GM13977 (cell line): ENCODE measurements around the gene BSCL2.
"Not testable (repeated sequence)": the region's sequence is repeated elsewhere in the genome, so short reads cannot be mapped to it uniquely, and the experiment has no call there.

Experiments
- DNase-seq: peaks from one replicate; pipeline ENCODE4 v3.0.0; 2012; ENCODE audit warnings: low spot score
- CTCF ChIP-seq: IDR thresholded peaks from 2 replicates; pipeline ENCODE4 v1.5.1; 2012; ENCODE audit warnings: mild to moderate bottlenecking, control low read depth; ENCODE audit not compliant: insufficient read depth; ENCODE audit errors: extremely low read depth, missing control alignments
- in situ Hi-C: fragments of 300-500 bp; cut with MboI; formaldehyde crosslinking; loops from one replicate; pipeline ENCODE4 v1.12.0; 2022; ENCODE audit warnings: low sequenced_read_pairs, low pct_unique_long_range_greater_than_20kb, mixed read lengths, inconsistent platforms; ENCODE audit not compliant: unreplicated experiment

The BSCL2 gene

GRCh38 chr11:62652161-62653006 is 54.8 kb downstream of the BSCL2 start:
- DNase-seq, result no peak
- no peak for TF ChIP-seq CTCF
- in situ Hi-C loops, result no loop called here

GRCh38 chr11:62650283-62650682 is 56.9 kb downstream of the BSCL2 start:
- in situ Hi-C loops, DNase-seq: not testable (repeated sequence)

GRCh38 chr11:62649486-62649885 is 57.7 kb downstream of the BSCL2 start:
- in situ Hi-C loops, result no loop called here
- TF ChIP-seq CTCF, result no peak
- no peak for DNase-seq

GRCh38 chr11:62648967-62649364 is 58.3 kb downstream of the BSCL2 start:
- no peak for DNase-seq
- in situ Hi-C loops, result no loop called here
- TF ChIP-seq CTCF, result no peak

- TF ChIP-seq CTCF, result no peak
- DNase-seq, result no peak
- in situ Hi-C loops, result no loop called here
Measured at GRCh38 chr11:62648185-62648966, 58.8 kb downstream of the BSCL2 start.

- TF ChIP-seq CTCF, result no peak
- DNase-seq, result no peak
- in situ Hi-C loops, result no loop called here
Measured at GRCh38 chr11:62647609-62648005, 59.6 kb downstream of the BSCL2 start.

- no peak for DNase-seq
- in situ Hi-C loops, result no loop called here
- TF ChIP-seq CTCF, result no peak
Measured at GRCh38 chr11:62646825-62647608, 60.2 kb downstream of the BSCL2 start.
